22Rv1 (cell line): ENCODE measurements around the gene ARL15.

ENCODE experiments used
- CTCF ChIP-seq: fragments of 450-650 bp; IDR thresholded peaks from 2 replicates; pipeline ENCODE4 v1.5.1; 2017; ENCODE audit warnings: mild to moderate bottlenecking
- ZFX ChIP-seq: fragments of 450-650 bp; IDR thresholded peaks from 2 replicates; pipeline ENCODE4 v1.6.1; 2017; ENCODE audit warnings: antibody characterized with exemption, borderline replicate concordance

- TF ChIP-seq CTCF = no peak
- no peak for TF ChIP-seq ZFX
Measured at GRCh38 chr5:54276048-54276447, 34.3 kb downstream of the ARL15 start.
